Measurements from ENCODE around the gene ACADL. TPM values are rescaled to one million over a fixed set of nuclear protein-coding genes. Genes with fewer than 3 reads are reported as not detected.

Gene ACADL
- total RNA-seq, 1 donor from 2014 or later: 0.35 TPM

DNA sequence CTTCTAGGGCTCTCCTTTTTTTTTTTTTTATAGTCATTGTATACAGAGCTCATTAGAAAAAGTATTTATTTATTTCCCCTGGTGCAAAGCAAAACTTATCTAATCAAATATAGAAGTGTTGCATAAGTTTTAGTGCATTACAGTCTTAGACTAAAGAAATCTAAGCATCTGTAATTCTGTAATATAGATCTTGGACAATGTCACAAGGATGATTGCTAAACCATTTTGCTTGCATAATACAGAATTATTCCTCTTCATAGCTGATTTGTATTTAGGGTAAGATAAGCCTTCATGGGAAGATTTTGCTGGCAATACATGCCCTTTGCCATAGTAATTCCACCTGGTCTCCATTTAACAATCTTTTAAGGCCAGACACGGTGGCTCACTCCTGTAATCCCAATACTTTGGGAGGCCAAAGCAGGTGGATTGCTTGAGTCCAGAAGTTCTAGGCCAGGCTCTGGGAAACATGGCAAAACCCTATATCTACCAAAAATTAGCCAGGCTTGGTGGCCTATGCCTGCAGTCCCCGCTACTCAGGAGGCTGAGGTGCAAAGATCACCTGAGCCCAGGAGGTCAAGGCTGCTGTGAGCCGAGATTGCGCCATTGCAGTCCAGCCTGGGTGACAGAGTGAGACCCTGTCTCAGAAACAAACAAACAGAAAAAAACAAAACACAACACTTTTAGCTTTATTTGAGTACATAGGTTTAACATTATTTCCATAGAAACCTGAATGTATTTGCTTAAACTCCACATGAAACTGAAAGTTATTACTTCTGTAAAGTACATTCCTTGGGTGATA is 2.2 kb upstream of the ACADL start:
- Mint-ChIP-seq H3K4me3 (no peak overlapping the region), H3K27ac (ENCODE audit: unreplicated experiment) (no peak overlapping the region), H3K9me3 (no peaks in the 10 kb centered on the region), H3K27me3 (ENCODE audit: low read depth) (peaks cover 57% of the 10 kb centered on the region), H3K36me3 (ENCODE audit: low read depth) (no peaks in the 10 kb centered on the region), H3K4me1 (no peaks in the 10 kb centered on the region)
- TF ChIP-seq, protein P1, sequence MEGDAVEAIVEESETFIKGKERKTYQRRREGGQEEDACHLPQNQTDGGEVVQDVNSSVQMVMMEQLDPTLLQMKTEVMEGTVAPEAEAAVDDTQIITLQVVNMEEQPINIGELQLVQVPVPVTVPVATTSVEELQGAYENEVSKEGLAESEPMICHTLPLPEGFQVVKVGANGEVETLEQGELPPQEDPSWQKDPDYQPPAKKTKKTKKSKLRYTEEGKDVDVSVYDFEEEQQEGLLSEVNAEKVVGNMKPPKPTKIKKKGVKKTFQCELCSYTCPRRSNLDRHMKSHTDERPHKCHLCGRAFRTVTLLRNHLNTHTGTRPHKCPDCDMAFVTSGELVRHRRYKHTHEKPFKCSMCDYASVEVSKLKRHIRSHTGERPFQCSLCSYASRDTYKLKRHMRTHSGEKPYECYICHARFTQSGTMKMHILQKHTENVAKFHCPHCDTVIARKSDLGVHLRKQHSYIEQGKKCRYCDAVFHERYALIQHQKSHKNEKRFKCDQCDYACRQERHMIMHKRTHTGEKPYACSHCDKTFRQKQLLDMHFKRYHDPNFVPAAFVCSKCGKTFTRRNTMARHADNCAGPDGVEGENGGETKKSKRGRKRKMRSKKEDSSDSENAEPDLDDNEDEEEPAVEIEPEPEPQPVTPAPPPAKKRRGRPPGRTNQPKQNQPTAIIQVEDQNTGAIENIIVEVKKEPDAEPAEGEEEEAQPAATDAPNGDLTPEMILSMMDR (conservative IDR thresholded peaks at IDR 0.05): no peak
- DNase-seq (ENCODE audit: low read depth, low spot score): no peak

DNA sequence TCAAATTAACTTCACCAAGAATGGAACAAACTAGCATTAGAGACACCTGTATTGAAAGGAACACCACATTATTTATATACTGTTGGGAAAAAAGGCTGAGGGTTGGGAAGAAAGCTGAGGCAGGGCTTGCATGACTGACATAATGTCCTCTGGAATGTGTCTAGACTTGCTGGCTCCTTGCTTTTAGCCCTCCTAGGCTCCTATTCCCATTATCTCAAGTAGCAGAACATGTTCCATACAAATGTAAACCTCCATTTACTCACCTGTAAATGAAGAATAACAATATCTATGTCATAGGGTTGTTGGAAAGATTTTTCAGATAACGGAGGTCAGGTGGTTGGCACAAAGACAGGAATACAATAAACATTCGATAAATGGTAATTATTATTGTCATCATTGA is 976 bp upstream of the ACADL start:
- H3K27ac Mint-ChIP-seq (ENCODE audit: unreplicated experiment): no peak overlapping the region
- H3K27me3 Mint-ChIP-seq (ENCODE audit: low read depth): peaks cover 69% of the 10 kb centered on the region
- H3K9me3 Mint-ChIP-seq: no peaks in the 10 kb centered on the region
- no peaks in the 10 kb centered on the region for H3K36me3 Mint-ChIP-seq (ENCODE audit: low read depth)
- no peaks in the 10 kb centered on the region for H3K4me1 Mint-ChIP-seq
- TF ChIP-seq, protein P1 (conservative IDR thresholded peaks at IDR 0.05): no peak
- DNase-seq (ENCODE audit: low read depth, low spot score): no peak
- peak overlapping the region; percentile 29 for H3K4me3 Mint-ChIP-seq

DNA sequence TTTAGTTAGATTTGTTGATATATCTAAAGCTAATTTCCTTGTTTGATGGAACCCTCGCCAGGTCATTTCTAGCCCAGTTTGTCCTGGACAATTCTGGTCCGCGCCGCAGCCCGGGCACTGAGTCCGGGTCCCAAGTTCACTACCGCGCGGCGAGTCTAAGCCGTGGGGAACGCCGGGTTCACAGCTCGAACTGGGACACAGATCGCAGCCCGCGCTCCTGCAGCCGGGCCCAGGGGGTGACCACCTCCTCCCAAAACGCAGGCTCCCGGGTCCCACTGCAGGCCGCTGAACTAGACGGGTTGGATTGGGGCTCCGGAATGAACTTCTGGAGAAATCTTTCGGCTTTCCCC is 681 bp downstream of the ACADL start:
- H3K36me3 Mint-ChIP-seq (ENCODE audit: low read depth): no peaks in the 10 kb centered on the region

DNA sequence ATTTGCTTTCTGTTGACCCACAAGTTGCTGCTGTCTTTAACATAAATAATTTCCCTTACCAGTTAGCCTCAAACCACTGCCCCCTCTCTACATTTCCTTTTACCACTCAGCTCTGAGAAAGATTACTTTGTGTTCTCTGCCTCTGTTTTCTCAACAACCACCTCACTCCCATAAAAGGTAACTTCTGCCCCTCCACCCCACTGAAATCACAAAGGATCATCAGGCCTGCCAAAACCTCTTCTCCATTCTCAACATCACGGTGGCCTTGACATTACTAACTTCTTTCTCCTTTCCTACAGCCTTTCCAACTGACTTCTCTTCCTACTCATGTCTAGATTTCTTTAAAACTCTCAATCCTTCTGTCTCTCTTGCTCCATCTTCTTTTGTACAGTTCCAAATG is 10.1 kb downstream of the ACADL start:
- H3K27ac Mint-ChIP-seq (ENCODE audit: unreplicated experiment): no peak overlapping the region
- DNase-seq (ENCODE audit: low read depth, low spot score): no peak
- no peaks in the 10 kb centered on the region for H3K9me3 Mint-ChIP-seq
- H3K4me1 Mint-ChIP-seq: no peaks in the 10 kb centered on the region
- TF ChIP-seq, protein P1 (conservative IDR thresholded peaks at IDR 0.05): no peak
- H3K4me3 Mint-ChIP-seq: no peak overlapping the region
- peaks cover 11% of the 10 kb centered on the region for H3K27me3 Mint-ChIP-seq (ENCODE audit: low read depth)
- no peaks in the 10 kb centered on the region for H3K36me3 Mint-ChIP-seq (ENCODE audit: low read depth)

More for the DNA sequence above, 681 bp downstream of the ACADL start:
- H3K27me3 Mint-ChIP-seq (ENCODE audit: low read depth): peaks cover 82% of the 10 kb centered on the region
- TF ChIP-seq, protein P1 (conservative IDR thresholded peaks at IDR 0.05): no peak
- DNase-seq (ENCODE audit: low read depth, low spot score): peak; percentile 6
- no peak overlapping the region for H3K27ac Mint-ChIP-seq (ENCODE audit: unreplicated experiment)
- H3K4me1 Mint-ChIP-seq: no peaks in the 10 kb centered on the region
- H3K4me3 Mint-ChIP-seq: peak overlapping the region; percentile 51
- no peaks in the 10 kb centered on the region for H3K9me3 Mint-ChIP-seq

DNA sequence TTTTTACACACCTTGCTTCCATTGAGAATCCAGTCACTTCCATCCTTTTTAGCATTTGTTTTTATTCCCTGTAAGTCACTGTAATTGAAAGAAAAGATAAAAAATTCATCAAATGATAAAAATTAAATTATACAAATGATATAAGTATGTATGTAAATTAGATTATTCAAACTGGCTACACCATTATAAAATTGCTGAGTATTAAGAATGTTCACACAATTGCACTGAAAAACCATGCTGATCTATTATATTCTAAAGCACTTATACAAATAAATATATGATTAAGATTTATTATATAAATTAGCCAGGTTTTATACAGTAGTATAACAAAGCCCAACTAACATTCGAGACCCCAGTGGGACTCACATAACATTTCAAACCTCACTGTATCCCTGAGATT is 15.1 kb downstream of the ACADL start:
- Mint-ChIP-seq H3K27me3 (ENCODE audit: low read depth) (no peaks in the 10 kb centered on the region), H3K27ac (ENCODE audit: unreplicated experiment) (no peak overlapping the region), H3K9me3 (no peaks in the 10 kb centered on the region), H3K4me1 (no peaks in the 10 kb centered on the region), H3K36me3 (ENCODE audit: low read depth) (no peaks in the 10 kb centered on the region), H3K4me3 (no peak overlapping the region)
- TF ChIP-seq, protein P1 (conservative IDR thresholded peaks at IDR 0.05): no peak
- DNase-seq (ENCODE audit: low read depth, low spot score): no peak

Measured in neural crest cell (in vitro differentiated cells).